GM18505 (cell line): ENCODE results near the gene NRG3.

Source experiments
- ATAC-seq: cut with Tn5 transposase; IDR thresholded peaks from one replicate; pipeline ENCODE4 v1.9.1; 2021; ENCODE audit not compliant: unreplicated experiment
- POLR2A ChIP-seq: IDR thresholded peaks from 4 replicates; pipeline ENCODE4 v1.6.1; 2011; ENCODE audit warnings: borderline replicate concordance; ENCODE audit not compliant: insufficient read depth, insufficient read length; ENCODE audit errors: extremely low read depth

NRG3 gene

DNA sequence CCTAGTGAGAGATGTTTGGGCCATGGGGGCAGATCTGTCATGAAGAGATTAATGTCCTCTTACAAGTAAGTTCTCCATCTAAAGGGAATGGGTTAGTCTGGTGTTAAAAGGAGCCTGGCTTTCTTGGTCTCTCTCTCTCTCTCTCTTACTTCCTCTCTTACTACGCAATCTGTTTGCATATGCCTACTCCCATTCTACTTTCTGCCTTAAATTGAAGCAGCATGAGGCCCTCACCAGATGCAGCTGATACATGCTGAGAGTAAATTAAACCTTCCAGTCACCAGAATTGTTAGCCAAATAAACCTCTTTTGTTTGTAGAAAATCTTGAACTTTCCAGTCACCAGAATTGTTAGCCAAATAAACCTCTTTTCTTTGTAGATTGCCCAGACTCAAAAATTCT, 884.1 kb downstream of the NRG3 start:
- no peak for TF ChIP-seq POLR2A
- ATAC-seq = no peak

DNA sequence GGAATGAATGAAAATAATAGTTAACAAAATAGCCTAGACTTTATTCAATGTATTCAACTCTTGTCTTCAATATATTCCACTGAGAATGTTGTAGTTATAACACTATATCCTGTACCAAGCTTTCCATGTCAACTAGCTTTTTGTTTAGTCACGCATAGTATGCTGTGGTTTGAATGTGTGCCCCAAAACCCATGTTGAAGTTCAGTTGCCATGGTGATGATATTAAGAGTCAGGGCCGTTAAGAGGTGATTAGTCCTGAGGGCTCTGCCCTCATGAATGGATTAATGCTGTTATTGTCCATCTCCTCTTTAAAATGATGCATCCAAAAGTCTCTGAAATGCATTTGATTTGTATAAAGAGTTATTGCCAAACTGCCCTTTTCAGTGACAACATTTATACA, 887.6 kb downstream of the NRG3 start:
- TF ChIP-seq POLR2A = no peak
- ATAC-seq = no peak

DNA sequence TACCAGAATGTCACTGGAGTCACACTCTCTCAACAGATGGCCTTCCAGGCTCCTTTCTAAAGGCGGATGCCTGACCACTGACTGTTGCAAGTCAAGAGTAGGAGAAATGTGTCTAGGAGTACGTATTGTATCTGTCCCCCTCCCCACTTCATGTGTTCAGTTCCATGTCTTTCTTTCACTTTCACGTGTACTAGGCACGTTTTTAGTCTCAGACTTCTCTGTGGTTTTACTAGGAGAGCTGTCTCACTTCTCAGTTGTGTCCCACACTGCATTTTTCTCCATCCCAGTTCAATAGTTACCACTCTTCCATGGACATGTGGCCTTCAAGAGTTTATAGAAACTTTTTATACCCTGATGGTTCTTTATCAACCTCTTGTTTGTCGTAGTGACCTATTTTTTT, 893.0 kb downstream of the NRG3 start:
- ATAC-seq = no peak
- TF ChIP-seq POLR2A = no peak

DNA sequence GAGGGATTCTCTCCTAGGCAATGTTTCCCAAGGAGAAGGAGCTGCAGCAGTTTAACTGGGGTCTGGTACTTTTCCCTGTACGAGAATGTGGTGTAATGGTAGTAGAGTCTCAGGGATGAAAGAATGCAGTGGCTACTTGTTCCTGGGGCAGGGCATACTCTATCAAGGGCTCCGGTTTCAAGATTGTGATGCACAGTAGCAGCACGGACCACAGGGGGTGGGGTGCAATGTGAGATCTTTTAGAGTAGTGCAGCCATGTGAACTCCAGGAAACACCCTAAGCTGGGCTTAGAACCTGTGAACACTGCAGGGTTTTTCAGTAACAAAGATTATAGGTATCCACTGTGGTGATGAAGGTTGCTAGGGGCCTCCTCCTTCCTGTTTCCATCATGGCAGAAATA, 903.9 kb downstream of the NRG3 start:
- no peak for ATAC-seq
- no peak for TF ChIP-seq POLR2A

DNA sequence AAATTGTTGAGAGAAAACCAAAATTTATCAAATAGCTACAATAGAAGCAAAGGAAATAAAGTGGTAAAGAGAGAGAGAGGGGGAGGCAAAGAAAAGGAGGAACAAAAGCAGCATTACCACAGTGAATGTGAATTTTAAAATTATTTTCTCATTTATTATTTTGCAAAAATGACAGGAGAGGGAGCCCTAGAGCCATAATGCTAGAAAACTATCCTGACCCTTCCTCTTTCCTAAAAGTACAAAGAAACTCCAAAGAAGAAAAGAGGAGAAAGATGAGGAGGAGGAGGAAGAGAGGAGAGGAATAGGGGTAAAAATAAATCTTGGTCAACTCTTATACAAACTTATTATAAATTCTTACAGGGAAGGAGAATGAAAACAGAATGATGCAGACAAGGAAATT, 921.5 kb downstream of the NRG3 start:
- TF ChIP-seq POLR2A = no peak

DNA sequence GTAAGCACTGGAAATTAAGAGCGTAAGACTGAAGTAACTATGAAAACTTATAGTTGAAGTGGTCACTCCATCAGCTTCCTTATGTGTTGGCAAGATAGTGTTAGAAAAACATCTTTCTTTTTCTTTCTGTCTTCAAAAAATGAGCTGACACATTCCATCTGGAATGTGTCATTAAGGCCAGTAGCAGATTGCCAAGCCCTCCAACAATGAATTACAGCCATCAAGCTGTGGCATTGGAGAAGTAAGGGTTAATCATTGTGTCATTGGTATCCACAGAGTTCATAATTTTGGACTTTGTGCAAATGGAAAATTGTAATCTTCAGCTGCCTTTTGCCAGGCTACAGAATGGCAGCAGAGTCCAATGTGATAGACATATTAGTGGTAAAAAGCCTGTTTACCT, 926.3 kb downstream of the NRG3 start:
- no peak for ATAC-seq

More for the DNA sequence above, 921.5 kb downstream of the NRG3 start:
- ATAC-seq = no peak

DNA sequence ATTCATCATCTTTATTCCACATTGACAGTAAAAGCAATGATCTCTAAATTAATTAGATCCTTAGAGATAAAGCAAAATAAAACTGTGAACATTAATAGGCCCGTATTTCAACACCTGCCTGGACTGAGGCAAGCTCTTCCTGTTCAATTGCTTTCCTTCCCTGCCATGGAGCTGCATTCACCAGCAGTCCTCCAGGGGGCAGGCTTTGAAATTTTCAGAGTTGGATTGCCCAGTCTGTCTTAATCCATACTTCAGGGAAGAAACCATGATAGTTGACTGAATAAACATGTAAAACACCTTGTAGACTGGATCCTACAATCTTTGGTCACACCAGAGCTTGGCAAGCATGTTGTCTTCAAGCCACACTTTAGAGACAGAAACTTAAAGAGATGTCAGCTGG, 936.6 kb downstream of the NRG3 start:
- ATAC-seq = no peak
- TF ChIP-seq POLR2A = no peak

More for the DNA sequence above, 926.3 kb downstream of the NRG3 start:
- no peak for TF ChIP-seq POLR2A

DNA sequence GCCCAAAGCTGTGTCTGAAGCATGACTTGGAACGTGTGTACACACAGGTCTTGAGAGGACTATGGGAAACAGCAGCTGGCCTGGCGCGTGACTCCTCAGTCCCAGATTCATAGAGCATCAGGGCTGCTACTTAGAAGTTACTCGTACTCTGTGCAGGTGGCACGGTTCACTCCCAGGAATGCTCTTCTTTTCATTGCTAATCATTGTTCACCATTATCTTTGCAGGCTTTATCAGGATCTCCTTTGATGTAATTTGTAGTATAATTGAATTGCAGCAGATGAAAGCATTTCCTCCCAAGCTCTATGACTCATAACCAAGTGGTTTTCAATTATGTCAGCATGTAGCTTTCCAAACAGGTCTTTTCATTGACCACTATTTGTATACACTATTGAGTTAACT, 938.9 kb downstream of the NRG3 start:
- ATAC-seq = no peak
- no peak for TF ChIP-seq POLR2A

DNA sequence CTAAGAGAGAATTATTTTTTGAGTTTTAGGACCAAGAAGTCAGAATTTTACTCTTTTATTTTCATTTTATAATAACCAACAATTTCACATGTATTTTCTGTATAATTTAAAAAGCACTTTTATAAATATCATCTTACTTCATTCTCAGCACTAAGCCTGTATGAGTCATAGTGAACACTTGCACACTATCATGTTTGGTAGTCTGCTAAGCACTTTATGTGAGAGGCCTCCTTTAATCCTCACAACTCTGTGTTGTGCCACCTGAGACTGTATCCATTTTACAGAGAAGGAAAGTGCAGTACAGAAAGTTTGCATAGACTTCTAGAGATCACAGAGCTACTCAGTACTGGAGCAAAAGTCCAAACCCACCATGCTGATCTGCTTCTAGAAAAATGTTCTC, 939.6 kb downstream of the NRG3 start:
- TF ChIP-seq POLR2A = no peak
- no peak for ATAC-seq

DNA sequence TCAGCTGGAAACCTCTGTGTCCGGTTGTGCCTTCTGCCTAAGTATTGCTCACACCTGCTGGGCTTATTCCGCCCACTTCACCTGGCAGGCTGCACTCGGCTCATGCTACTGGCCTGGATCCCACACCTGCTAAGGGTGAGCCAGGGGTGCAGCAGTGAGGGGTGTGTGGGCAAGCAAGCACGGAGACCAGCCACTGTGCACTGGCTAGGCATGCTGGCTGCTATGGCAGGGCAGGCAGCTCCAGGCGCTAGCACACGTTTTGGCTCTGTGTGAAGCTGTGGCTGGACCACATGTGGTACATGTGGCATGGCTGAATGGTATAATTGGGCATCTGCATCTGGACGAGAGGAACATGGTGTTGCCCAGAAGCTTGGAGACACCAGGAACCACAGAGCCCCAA, 940.7 kb downstream of the NRG3 start:
- no peak for ATAC-seq
- no peak for TF ChIP-seq POLR2A

DNA sequence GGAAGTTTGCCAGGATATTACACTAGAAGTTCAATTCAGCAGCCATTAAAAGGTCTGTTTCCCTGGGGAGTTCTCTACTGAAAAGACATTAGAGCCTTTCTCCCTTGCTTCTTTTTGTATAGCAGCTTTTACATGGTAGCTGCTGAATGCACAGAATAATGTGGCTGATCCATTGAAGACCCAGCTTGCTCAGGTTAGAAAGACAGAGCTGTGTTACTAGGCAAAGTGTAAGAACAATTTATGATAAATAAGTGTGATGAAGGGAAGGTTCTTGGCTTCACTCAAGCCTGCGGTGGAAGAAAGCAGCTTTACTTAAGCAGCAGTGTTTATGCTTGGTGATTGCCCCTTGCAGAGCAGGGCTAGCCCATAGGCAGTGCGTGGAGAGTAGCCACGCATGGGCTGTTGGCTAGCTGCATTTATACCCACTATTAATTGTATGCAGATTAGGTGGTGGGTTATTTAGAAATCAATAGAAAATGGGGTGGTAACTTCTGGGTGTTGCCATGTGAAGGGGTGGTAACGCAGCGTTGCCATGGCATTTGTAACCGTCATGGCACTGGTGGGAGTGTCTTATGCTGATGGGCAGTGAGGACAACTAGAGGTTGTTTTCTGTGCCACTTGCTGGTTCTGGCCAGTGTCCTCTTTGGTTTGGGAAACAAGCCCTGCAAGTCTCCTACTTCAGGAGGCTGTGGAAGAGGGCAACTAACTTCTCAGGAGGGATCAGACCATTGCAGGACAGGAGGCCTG, 942.9 kb downstream of the NRG3 start:
- no peak for TF ChIP-seq POLR2A
- no peak for ATAC-seq

DNA sequence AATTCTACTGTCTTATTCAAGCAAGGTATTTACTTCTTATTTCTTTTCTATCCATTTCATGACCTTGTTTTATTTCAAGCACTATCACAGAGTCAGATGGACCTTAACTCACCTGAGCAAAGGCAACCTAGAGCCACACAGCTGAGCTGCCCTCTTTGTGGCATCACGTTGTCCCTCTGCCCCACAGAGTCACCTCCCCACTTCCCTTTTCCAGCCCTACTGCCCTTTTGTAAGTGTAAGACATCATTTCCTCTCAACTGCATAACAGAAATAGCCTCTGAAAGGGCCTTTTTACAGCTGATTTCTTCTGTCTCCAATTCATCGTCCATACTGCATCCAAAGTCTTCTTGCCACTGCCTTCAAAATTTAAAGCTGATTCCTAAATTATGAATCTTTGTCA, 946.0 kb downstream of the NRG3 start:
- no peak for TF ChIP-seq POLR2A

DNA sequence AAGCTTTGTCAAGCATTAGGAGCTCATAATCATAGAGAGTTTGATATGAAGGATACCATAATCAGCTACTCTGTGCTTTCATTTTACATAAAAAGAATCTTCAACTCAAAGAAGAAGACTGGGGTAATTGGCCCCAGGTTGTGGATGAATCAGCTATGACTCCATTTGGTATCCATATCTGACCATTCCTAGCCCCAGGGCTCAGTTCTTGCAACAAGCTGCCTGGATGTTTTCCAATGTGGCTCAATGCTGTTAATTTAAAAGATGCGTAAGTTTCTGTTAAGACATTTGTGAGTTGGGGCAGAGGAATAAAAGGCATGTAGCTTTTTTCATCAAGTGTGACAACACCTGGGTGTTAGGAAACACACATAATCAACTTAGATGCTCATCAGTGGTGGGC, 951.1 kb downstream of the NRG3 start:
- no peak for TF ChIP-seq POLR2A
- no peak for ATAC-seq

More for the DNA sequence above, 946.0 kb downstream of the NRG3 start:
- ATAC-seq = no peak

DNA sequence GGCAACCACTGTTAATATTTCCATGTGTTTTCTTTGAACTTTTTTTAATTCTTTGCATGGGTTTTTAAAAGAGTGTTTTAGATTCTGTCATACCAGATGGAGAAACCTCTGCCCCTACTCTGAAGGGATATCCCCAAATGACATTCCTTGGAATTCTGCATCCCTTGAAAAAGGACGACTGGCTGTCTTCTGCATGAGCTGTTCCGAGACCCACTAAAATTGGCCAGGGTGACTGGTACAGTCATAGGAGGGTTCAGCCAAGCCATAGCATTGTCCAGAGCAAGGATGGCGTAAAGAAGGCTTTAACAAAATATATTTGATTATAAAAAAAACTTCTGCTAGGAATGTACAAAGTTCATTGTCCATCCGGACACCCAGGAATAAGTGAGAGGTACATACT, 952.9 kb downstream of the NRG3 start:
- no peak for ATAC-seq
- no peak for TF ChIP-seq POLR2A

DNA sequence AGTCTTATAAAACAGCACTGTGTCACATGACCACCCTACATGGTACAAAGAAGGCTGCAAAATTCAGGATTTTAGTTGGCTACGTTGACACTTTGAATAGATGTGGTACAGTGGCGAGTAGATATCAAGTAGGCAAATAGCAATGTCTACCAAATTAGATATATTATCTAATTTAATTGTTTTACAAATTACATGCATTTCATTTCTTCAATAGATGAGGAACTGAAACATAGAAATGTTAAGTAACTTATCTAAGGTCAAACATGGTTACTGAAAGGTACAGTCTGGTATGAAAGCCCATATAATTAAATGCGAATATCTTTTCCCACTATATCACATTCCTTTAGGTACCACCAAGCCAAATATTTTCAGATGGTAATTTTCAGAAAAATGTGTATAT, 972.2 kb downstream of the NRG3 start:
- no peak for TF ChIP-seq POLR2A
- no peak for ATAC-seq
